Measurements from ENCODE around the gene DYNLL1.

Gene DYNLL1

DNA sequence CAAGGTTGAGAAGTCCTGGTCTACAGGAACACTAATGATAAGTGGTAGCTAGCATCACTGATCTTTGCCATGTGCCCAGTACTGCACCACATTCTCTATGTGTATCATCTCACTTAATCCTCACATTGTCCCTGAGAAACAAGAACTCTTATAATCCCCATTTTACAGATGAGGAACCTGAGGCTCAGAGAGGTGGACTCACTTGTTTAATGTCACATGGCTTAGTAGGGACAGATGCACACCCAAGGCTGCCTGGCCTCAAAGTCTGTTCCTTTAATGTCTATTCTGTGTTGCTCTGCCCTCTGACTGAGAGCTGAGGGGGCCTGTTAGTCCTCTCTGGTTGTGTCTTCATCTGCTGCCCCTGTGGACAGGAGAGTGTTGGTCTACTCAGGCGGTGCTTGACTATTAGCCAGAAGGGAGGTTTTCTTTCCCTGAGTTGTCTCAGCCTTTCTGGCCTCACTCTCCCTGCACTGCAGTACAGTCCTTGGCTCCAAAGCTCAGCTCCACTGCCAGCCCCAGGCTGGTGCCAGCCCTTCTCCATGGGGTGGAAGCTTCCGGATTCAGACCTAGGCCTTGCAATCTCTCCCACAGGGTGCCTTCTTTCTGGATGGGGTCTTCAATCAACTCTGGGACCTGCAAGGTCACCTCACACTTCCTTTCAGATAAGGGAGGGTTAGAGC, 4.9 kb upstream of the DYNLL1 start:
- no peak for TF ChIP-seq CTCF (IDR thresholded peaks at IDR 0.05)

GRCh38 chr12:120495186-120495730, 655 bp upstream of the DYNLL1 start:
- TF ChIP-seq CTCF (IDR thresholded peaks at IDR 0.05): no peak

- TF ChIP-seq CTCF (IDR thresholded peaks at IDR 0.05): no peak; the same call in 1 of the 2 replicates
Observed at GRCh38 chr12:120496413-120497340, 764 bp downstream of the DYNLL1 start.

GRCh38 chr12:120497524-120498150, 1.7 kb downstream of the DYNLL1 start:
- no peak for TF ChIP-seq CTCF (IDR thresholded peaks at IDR 0.05)

DNA sequence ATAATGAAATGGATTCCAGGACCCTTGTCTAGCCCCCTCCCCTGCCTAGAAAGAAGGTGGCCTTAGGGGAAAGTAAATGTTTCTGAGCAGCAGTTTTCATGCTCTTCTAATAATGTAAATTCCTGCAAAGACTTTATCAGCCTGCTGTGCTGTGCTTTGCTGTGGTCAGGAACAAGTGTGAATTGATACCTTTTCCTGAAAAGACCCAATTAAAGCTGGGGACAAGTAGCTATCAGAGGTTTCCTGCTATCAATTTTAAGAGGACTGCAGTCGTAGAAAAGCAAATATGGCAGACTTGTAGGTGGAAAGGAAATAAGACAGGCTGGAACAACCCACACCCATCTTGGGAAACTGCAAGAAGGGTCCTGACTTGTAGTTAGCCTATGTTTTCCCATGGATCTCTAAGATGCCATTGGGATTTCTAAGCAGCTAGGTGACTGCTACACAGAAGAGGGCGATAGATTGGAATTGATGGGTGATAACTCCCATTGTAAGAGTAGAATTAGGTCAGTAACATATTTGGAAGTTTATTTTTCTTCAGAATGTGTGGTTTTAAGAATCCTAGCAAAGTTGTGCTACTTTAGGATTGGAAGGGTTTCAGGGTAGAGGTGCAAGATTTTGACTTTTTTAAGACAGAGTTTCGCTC, 3.1 kb downstream of the DYNLL1 start:
- no peak for TF ChIP-seq CTCF (IDR thresholded peaks at IDR 0.05)

DNA sequence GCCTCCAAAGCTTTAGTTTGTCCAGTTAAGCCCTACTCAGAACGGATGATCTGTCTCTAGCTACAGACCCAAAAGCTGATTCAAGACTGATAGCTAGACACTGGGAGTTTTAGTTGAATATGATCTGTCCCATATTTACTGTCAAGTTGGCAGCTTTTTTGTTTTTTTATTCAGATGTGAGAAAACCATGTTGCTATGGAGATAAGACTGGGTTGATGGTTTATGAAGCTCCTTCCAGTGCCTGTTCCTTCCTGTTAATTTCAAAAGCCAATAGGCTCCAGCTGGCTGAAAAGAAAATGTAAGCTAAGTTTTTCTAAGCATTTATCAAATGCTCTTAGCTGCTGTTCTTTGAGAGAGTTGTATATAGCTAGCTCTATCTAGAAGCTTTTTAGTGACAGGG, 4.7 kb downstream of the DYNLL1 start:
- TF ChIP-seq CTCF (IDR thresholded peaks at IDR 0.05): no peak

DNA sequence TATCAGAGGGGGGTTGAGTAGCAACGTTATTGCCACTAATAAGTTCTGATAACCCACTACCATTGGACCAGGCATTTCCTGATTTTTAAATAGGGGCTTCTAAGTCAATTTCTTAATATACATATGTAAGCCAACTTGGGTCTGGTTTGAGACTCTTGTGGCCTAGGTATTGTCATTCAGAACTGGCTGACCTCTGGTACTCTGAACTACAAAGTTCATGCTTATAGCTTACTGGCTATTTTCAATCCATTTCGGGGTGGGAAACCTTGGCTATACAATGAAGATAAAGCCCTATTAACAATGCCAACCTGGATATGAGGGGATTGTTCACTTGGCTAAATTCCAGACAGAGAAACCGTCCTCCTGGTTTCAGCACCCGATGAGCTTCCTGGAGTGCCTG, 8.7 kb downstream of the DYNLL1 start:
- no peak for TF ChIP-seq CTCF (IDR thresholded peaks at IDR 0.05)
